GM11168 (cell line): ENCODE data around the gene C17orf50.

Experiments used
- in situ Hi-C: fragments of 300-500 bp; cut with MboI; formaldehyde crosslinking; loops from one replicate; pipeline ENCODE4 v1.12.0; 2022; ENCODE audit warnings: low sequenced_read_pairs; ENCODE audit not compliant: unreplicated experiment

C17orf50 gene

GRCh38 chr17:35773679-35774425, 13.2 kb downstream of the C17orf50 start:
- in situ Hi-C loops: no loop called here

GRCh38 chr17:35774499-35774898, 13.8 kb downstream of the C17orf50 start:
- in situ Hi-C loops: no loop called here

GRCh38 chr17:35775039-35775438, 14.4 kb downstream of the C17orf50 start:
- in situ Hi-C loops: no loop called here

- in situ Hi-C loops: no loop called here
These were observed 14.9 kb downstream of the C17orf50 start for GRCh38 chr17:35775583-35775982.

- in situ Hi-C loops: no loop called here
These were observed 18.0 kb downstream of the C17orf50 start for GRCh38 chr17:35778641-35779196.

GRCh38 chr17:35780950-35781349, 20.3 kb downstream of the C17orf50 start:
- in situ Hi-C loops: no loop called here

- in situ Hi-C loops: no loop called here
These were observed 24.2 kb downstream of the C17orf50 start for GRCh38 chr17:35784895-35785294.

- in situ Hi-C loops: no loop called here
These were observed 26.3 kb downstream of the C17orf50 start for GRCh38 chr17:35786941-35787432.

GRCh38 chr17:35788477-35789368, 28.0 kb downstream of the C17orf50 start:
- in situ Hi-C loops: no loop called here

- in situ Hi-C loops: no loop called here
These were observed 30.2 kb downstream of the C17orf50 start for GRCh38 chr17:35790841-35791240.

- in situ Hi-C loops: no loop called here
These were observed 31.1 kb downstream of the C17orf50 start for GRCh38 chr17:35791681-35792350.

- in situ Hi-C loops: no loop called here
These were observed 32.6 kb downstream of the C17orf50 start for GRCh38 chr17:35793257-35793656.

- in situ Hi-C loops: no loop called here
These were observed 34.6 kb downstream of the C17orf50 start, which contains the start of gene MMP28 for GRCh38 chr17:35795007-35795870. MMP28 (minus strand) TSS chr17:35795641; CDS start chr17:35795377, 264 bp downstream.

- in situ Hi-C loops: no loop called here
These were observed 35.2 kb downstream of the C17orf50 start for GRCh38 chr17:35795871-35796265.

GRCh38 chr17:35796942-35797341, 36.3 kb downstream of the C17orf50 start:
- in situ Hi-C loops: no loop called here

- in situ Hi-C loops: no loop called here
These were observed 36.7 kb downstream of the C17orf50 start for GRCh38 chr17:35797370-35797769.

GRCh38 chr17:35797918-35798317, 37.2 kb downstream of the C17orf50 start:
- in situ Hi-C loops: no loop called here

- in situ Hi-C loops: loop anchor here (5.0 kb wide), 1 partner anchor 33 kb away; no protein-coding TSS in a partner anchor
These were observed 39.3 kb downstream of the C17orf50 start for GRCh38 chr17:35799942-35800341.

GRCh38 chr17:35801583-35802224, 41.0 kb downstream of the C17orf50 start:
- in situ Hi-C loops: loop anchor here (5.0 kb wide), 1 partner anchor 34 kb away; no protein-coding TSS in a partner anchor
